GM23248 (cell line): ENCODE data around the gene NRSN2. TPM values are rescaled to one million over a fixed set of nuclear protein-coding genes. Genes with fewer than 3 reads are reported as not detected.
A peak's percentile ranks its signal among the peaks of the same experiment; 100 is the strongest.

Experiments used
- DNase-seq: peaks from one replicate; pipeline ENCODE4 v3.0.0-alpha.2; 2015
- H2AFZ ChIP-seq: fragments of 200-600 bp; sonication (generic); 2 replicates; pipeline ENCODE4 v1.6.1; 2016; ENCODE audit warnings: antibody characterized with exemption
- H3F3A ChIP-seq: fragments of 200-600 bp; sonication (generic); 2 replicates; pipeline ENCODE4 v1.6.1; 2016; ENCODE audit warnings: mild to moderate bottlenecking, antibody characterized with exemption, mixed run types; ENCODE audit not compliant: insufficient read depth
- H3K27ac ChIP-seq: fragments of 200-600 bp; sonication (generic); 2 replicates; pipeline ENCODE4 v1.5.1; 2016; ENCODE audit warnings: mild to moderate bottlenecking
- H3K27me3 ChIP-seq: fragments of 200-600 bp; sonication (generic); replicated peaks from 2 replicates; pipeline ENCODE4 v1.6.1; 2016; ENCODE audit warnings: mild to moderate bottlenecking; ENCODE audit not compliant: insufficient read depth
- H3K36me3 ChIP-seq: fragments of 200-600 bp; sonication (generic); 2 replicates; pipeline ENCODE4 v1.6.1; 2016; ENCODE audit warnings: low read depth, mild to moderate bottlenecking
- H3K4me1 ChIP-seq: fragments of 200-600 bp; sonication (generic); 2 replicates; pipeline ENCODE4 v1.6.1; 2016; ENCODE audit warnings: mild to moderate bottlenecking; ENCODE audit not compliant: insufficient read depth
- H3K4me2 ChIP-seq: fragments of 200-600 bp; sonication (generic); one replicate; pipeline ENCODE4 v1.6.1; 2016; ENCODE audit warnings: mild to moderate bottlenecking; ENCODE audit not compliant: unreplicated experiment
- H3K4me3 ChIP-seq: fragments of 200-600 bp; sonication (generic); 2 replicates; pipeline ENCODE4 v1.5.1; 2016; ENCODE audit warnings: mild to moderate bottlenecking
- H3K79me2 ChIP-seq: fragments of 200-600 bp; sonication (generic); 2 replicates; pipeline ENCODE4 v1.6.1; 2016; ENCODE audit warnings: mild to moderate bottlenecking; ENCODE audit not compliant: insufficient read depth
- H3K9ac ChIP-seq: fragments of 200-600 bp; sonication (generic); 2 replicates; pipeline ENCODE4 v1.6.1; 2016; ENCODE audit warnings: mild to moderate bottlenecking
- H3K9me2 ChIP-seq: fragments of 200-600 bp; sonication (generic); 2 replicates; pipeline ENCODE4 v1.6.1; 2016; ENCODE audit warnings: mixed run types, mild to moderate bottlenecking, moderate library complexity; ENCODE audit not compliant: insufficient read depth
- H3K9me3 ChIP-seq: fragments of 200-600 bp; sonication (generic); one replicate; pipeline ENCODE4 v1.6.1; 2017; ENCODE audit warnings: low read depth
- H4K20me1 ChIP-seq: fragments of 200-600 bp; sonication (generic); 2 replicates; pipeline ENCODE4 v1.6.0; 2016; ENCODE audit not compliant: insufficient read depth
- EZH2 ChIP-seq: fragments of 200-600 bp; sonication (generic); IDR thresholded peaks from 2 replicates; pipeline ENCODE4 v1.6.1; 2018; ENCODE audit warnings: antibody characterized with exemption, mild to moderate bottlenecking; ENCODE audit not compliant: insufficient read depth, poor library complexity, severe bottlenecking
- EZH2phosphoT487 ChIP-seq: fragments of 200-600 bp; sonication (generic); IDR thresholded peaks from 2 replicates; pipeline ENCODE4 v1.6.1; 2018; ENCODE audit warnings: antibody characterized with exemption, moderate library complexity, mild to moderate bottlenecking, low read depth; ENCODE audit not compliant: insufficient read depth
- WGBS, 2 experiments: methylation state at CpG; one replicate each; pipeline ENCODE4 v1.1.6; 2015 to 2017; ENCODE audit warnings: low lambda C conversion rate in 2 of 2, low coverage in 1 of 2; ENCODE audit errors: missing lambda C conversion rate in 2 of 2; 5-methylcytosine and 5-hydroxymethylcytosine counted together
- in situ Hi-C: fragments of 300-500 bp; cut with MboI; formaldehyde crosslinking; loops from 2 replicates; pipeline ENCODE4 v1.15.0; 2020
- polyA plus RNA-seq: library from polyadenylated mRNA; unstranded; fragments of >200 nt; fragmentation: Nextera tagmentation; extraction: Ambion mirVana; gene quantifications from 2 replicates; pipeline ENCODE4 v1.2.1, GENCODE V29; 2016
- total RNA-seq: library from RNA; depleted of rRNA; stranded (reverse); fragments of >200 nt; shearing (Covaris generic); gene quantifications from 2 replicates; pipeline ENCODE4 v1.2.3, GENCODE V29; 2014

Gene NRSN2
- total and polyA plus RNA-seq, 2 experiments from 2014 or later = 76.7 to 76.8 TPM

GRCh38 chr20:363319-364078, 16.6 kb downstream of the NRSN2 start:
- Histone ChIP-seq H2AFZ (no peak overlapping the region), H4K20me1 (no peaks in the 10 kb centered on the region), H3K79me2 (no peaks in the 10 kb centered on the region), H3K27ac (no peak overlapping the region), H3K36me3 (no peaks in the 10 kb centered on the region), H3K27me3 (no peaks in the 10 kb centered on the region), H3K4me1 (peaks cover 22% of the 10 kb centered on the region), H3K9me2 (no peaks in the 10 kb centered on the region), H3K4me3 (no peak overlapping the region), H3K4me2 (no peak overlapping the region), H3F3A (peaks cover 23% of the 10 kb centered on the region), H3K9ac (no peak overlapping the region), H3K9me3 (no peaks in the 10 kb centered on the region)
- WGBS, 2 experiments = 88 to 90% methylated on average over 11 to 13 of the region's 13 CpGs
- peak; percentile 30 for DNase-seq
- in situ Hi-C loops = no loop called here
- TF ChIP-seq EZH2 = no peak
- no peak for TF ChIP-seq EZH2phosphoT487

- no peak overlapping the region for H3K4me3 ChIP-seq
Observed at GRCh38 chr20:364905-365794, 18.2 kb downstream of the NRSN2 start.

GRCh38 chr20:366041-366718, 19.3 kb downstream of the NRSN2 start:
- in situ Hi-C loops = no loop called here
- H3K27me3 ChIP-seq = no peaks in the 10 kb centered on the region
- 71 to 72% methylated on average over 7 of the region's 7 CpGs for WGBS, 2 experiments

More at GRCh38 chr20:364905-365794, 18.2 kb downstream of the NRSN2 start:
- Histone ChIP-seq H3K9me2 (no peaks in the 10 kb centered on the region), H3K9ac (no peak overlapping the region), H3K4me1 (peaks cover 8% of the 10 kb centered on the region), H2AFZ (no peak overlapping the region), H3K79me2 (no peaks in the 10 kb centered on the region), H3K36me3 (no peaks in the 10 kb centered on the region), H3K9me3 (no peaks in the 10 kb centered on the region), H3K4me2 (no peak overlapping the region), H3K27me3 (no peaks in the 10 kb centered on the region), H4K20me1 (no peaks in the 10 kb centered on the region), H3K27ac (no peak overlapping the region), H3F3A (peaks cover 12% of the 10 kb centered on the region; the same call in 1 of the 2 replicates)
- in situ Hi-C loops = no loop called here
- no peak for TF ChIP-seq EZH2phosphoT487
- TF ChIP-seq EZH2 = no peak
- 84 to 87% methylated on average over 9 of the region's 9 CpGs for WGBS, 2 experiments
- DNase-seq = peak; percentile 57

More at GRCh38 chr20:366041-366718, 19.3 kb downstream of the NRSN2 start:
- H3K27ac ChIP-seq = no peak overlapping the region
- no peaks in the 10 kb centered on the region for H3K36me3 ChIP-seq
- peaks cover 5% of the 10 kb centered on the region for H3F3A ChIP-seq
- H3K9me3 ChIP-seq = no peaks in the 10 kb centered on the region
- no peak for DNase-seq
- H2AFZ ChIP-seq = no peak overlapping the region
- no peaks in the 10 kb centered on the region for H3K79me2 ChIP-seq
- H3K4me3 ChIP-seq = no peak overlapping the region
- H3K9me2 ChIP-seq = no peaks in the 10 kb centered on the region
- no peak overlapping the region for H3K4me2 ChIP-seq
- TF ChIP-seq EZH2phosphoT487 (no peak), EZH2 (no peak)
- no peaks in the 10 kb centered on the region for H4K20me1 ChIP-seq
- no peak overlapping the region for H3K9ac ChIP-seq
- no peaks in the 10 kb centered on the region for H3K4me1 ChIP-seq
